Breast epithelium (tissue), 3 donors: ENCODE measurements around the gene POM121L2.

Source experiments
- POLR2A ChIP-seq: fragments of 450-650 bp; IDR thresholded peaks from one replicate; pipeline ENCODE4 v1.6.1; 2016; ENCODE audit warnings: antibody characterized with exemption, mild to moderate bottlenecking, moderate library complexity
- POLR2AphosphoS5 ChIP-seq, 3 donors: sonication (generic); formaldehyde crosslinking; IDR thresholded peaks; one replicate each; pipeline ENCODE4 v1.6.1; 2017; ENCODE audit warnings: antibody characterized with exemption in 3 of 3
- TF ChIP-seq, protein P1 (sequence below), 3 donors: fragments of 450-650 bp; IDR thresholded peaks; one replicate each; pipeline ENCODE4 v1.5.1; 2016 to 2017; ENCODE audit warnings: antibody characterized with exemption in 3 of 3, mild to moderate bottlenecking in 3 of 3, moderate library complexity in 3 of 3

DNA sequence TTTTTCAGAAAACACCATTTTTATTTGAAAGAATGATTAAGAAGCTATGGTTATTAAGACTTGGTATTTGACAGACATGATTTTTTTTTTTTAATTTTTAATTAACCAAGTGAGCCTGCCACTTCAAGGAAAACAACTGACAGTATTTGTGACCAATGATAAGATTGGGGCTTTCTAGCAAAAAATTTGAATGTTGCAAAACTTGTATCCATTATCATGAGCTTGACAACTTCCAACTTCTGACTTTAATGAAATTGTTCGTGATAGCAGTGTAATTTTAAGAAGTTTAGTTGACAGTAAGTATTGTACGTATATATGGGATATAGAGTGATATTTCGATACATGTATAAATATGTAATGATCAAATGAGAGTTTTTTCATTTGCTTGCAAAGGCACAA, 21.6 kb upstream of the POM121L2 start:
- TF ChIP-seq, protein P1, sequence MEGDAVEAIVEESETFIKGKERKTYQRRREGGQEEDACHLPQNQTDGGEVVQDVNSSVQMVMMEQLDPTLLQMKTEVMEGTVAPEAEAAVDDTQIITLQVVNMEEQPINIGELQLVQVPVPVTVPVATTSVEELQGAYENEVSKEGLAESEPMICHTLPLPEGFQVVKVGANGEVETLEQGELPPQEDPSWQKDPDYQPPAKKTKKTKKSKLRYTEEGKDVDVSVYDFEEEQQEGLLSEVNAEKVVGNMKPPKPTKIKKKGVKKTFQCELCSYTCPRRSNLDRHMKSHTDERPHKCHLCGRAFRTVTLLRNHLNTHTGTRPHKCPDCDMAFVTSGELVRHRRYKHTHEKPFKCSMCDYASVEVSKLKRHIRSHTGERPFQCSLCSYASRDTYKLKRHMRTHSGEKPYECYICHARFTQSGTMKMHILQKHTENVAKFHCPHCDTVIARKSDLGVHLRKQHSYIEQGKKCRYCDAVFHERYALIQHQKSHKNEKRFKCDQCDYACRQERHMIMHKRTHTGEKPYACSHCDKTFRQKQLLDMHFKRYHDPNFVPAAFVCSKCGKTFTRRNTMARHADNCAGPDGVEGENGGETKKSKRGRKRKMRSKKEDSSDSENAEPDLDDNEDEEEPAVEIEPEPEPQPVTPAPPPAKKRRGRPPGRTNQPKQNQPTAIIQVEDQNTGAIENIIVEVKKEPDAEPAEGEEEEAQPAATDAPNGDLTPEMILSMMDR (IDR thresholded peaks at IDR 0.05) = no peak
- TF ChIP-seq POLR2AphosphoS5 (IDR thresholded peaks at IDR 0.05) = no peak
- TF ChIP-seq POLR2A = no peak
